ENCODE results near the gene ATP8A1.

The ATP8A1 gene

DNA sequence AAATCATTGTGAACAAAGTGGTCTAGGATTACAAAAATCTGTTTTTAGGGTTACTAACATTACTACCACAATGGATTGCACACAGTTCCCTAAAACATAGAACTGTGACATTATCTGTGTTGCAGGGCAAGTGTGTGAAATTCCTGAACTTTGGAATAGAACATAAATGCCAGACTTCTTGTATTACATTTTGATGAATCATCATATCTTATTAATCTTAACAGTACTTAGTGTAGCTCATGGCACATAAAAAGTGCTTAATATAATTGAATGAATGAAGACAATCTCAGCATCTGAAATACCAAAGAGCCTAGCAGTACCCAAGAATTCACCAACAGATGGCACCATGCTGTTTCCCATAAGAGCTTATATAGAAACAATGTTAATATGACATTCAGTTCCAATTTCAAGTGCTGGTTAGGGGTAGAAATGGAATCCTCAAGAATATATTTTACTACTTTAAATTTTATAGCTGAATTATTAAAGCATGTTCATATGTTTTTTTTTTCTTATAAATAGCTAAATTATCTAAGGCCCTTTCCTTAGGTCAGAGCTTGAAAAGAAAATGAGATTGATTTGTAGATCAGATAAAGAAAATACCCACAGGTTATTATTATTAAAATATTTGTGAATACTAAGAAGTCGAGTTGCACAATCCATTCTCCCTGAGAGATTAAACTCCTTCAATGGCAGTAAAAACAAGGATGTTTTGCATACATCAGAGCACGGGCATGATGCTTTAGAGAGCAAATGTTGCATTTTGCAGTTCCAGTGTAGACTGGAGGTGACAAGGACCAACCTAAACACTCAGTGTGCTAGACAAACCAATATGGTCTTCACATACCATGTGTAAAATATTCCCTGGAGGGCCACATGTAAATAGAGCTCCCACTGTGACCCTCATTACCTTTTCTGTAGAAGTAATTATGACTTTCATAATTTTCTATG lies 285.3 kb downstream of the ATP8A1 start:
- Mint-ChIP-seq H3K27me3 (peaks cover 16% of the 10 kb centered on the region), H3K27ac (no peak overlapping the region)

DNA sequence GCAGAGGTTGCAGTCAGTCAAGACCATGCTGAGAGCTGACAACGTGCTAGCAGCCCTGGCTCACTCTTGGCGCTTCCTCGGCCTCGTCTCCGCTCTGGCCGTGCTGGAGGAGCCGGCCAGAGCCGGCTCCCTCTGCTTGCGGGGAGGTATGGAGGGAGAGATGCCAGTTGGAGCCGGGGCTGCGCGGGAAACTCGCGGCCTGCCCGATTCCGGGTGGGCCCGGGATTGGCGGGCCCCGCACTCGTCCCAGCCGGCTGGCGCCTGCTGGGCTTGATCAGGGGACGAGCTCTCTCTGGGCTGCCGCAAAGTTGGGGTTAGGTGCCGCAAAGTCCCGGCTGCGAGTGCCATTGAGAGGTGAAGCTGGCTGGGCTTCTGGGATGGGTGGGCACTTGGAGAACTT lies 287.4 kb downstream of the ATP8A1 start:
- Mint-ChIP-seq H3K27me3 (peaks cover 4% of the 10 kb centered on the region), H3K9me3 (no peaks in the 10 kb centered on the region)

More for the DNA sequence above, 285.3 kb downstream of the ATP8A1 start:
- Mint-ChIP-seq H3K9me3 (peaks cover 5% of the 10 kb centered on the region), H3K4me1 (ENCODE audit: low read depth) (no peaks in the 10 kb centered on the region), H3K36me3 (ENCODE audit: low read depth) (no peaks in the 10 kb centered on the region), H3K4me3 (no peak overlapping the region)

DNA sequence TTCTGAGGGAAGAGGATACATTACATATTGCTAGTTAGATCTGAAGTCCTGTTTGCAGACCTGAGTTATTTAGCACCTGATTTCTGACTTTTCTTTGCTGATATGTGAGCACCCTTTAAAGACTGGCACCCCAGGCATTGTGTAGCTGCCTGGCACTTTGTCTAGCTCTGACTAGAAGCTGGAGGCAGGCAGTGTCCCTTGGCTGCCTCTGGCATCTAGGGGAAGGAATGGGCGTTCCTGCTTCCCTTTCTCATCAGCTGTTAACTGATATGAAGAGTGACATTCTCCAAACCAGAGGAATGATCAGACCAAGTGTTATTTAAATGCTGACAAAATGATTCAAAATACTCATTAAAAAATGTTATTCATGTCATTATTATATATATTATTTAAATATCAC lies 289.9 kb downstream of the ATP8A1 start:
- Mint-ChIP-seq H3K9me3 (peaks cover 5% of the 10 kb centered on the region), H3K27me3 (peaks cover 5% of the 10 kb centered on the region), H3K36me3 (ENCODE audit: low read depth) (no peaks in the 10 kb centered on the region), H3K4me1 (ENCODE audit: low read depth) (no peaks in the 10 kb centered on the region), H3K27ac (no peak overlapping the region), H3K4me3 (no peak overlapping the region)

More for the DNA sequence above, 287.4 kb downstream of the ATP8A1 start:
- no peak overlapping the region for H3K27ac Mint-ChIP-seq
- H3K4me3 Mint-ChIP-seq = no peak overlapping the region
- H3K36me3 Mint-ChIP-seq (ENCODE audit: low read depth) = no peaks in the 10 kb centered on the region
- H3K4me1 Mint-ChIP-seq (ENCODE audit: low read depth) = no peaks in the 10 kb centered on the region

DNA sequence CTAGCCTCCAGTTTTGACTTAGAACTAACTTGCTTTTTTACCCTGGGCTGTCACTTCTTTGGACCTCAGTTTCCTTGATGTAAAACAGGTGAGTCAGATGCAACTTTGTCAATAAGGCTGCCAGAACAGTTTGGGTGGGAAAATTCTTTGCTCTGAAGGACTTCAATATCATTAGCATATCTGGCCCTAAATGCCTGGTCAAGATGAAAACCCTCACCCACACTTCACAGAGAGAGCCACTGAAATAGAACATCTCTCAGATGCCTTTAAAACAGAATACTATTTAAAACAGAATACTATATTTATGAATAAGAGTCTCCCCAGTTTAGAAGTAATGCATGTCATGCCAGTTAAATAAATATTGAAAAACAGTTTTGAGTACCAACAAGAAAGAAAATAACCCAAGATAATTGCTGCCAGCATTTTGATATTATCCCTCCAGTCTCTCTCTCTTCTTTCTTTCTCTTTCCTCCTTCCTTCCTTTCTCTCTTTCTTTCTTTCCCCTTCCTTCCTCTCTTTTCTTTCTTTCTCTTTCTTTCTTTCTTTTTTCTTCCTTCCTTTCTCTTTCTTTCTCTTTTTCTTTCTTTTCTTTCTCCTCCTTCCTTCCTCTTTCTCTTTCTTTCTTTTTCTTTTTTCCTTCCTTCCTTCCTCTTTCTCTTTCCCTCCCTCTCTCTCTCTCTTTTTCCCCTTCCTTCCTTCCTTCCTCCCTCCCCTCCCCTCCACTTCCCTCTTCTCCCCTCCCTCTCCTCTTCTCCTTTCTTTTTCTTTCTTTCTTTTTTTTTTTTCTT lies 292.4 kb downstream of the ATP8A1 start:
- peaks cover 13% of the 10 kb centered on the region for H3K27me3 Mint-ChIP-seq

DNA sequence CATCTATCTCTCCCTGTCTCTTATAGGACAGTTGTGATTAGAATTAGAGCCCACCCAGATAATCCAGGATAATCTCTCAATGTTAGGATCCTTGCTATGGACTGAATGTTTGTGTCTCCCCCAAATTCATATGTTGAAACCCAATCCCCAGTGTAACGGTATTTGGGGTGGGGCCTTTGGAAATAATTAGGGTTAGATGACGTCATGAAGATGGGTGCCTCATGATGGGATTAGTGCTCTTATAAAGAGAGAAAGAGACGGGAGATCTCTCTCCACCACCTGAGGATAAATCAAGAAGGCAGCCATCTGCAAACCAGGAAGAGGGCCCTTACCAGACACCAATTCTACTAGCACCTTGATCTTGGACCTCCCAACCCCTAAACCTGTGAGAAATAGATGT lies 293.3 kb downstream of the ATP8A1 start:
- peaks cover 5% of the 10 kb centered on the region for H3K9me3 Mint-ChIP-seq
- no peaks in the 10 kb centered on the region for H3K36me3 Mint-ChIP-seq (ENCODE audit: low read depth)
- H3K27me3 Mint-ChIP-seq = peaks cover 17% of the 10 kb centered on the region
- H3K27ac Mint-ChIP-seq = no peak overlapping the region
- no peaks in the 10 kb centered on the region for H3K4me1 Mint-ChIP-seq (ENCODE audit: low read depth)
- H3K4me3 Mint-ChIP-seq = no peak overlapping the region

More for the DNA sequence above, 292.4 kb downstream of the ATP8A1 start:
- Mint-ChIP-seq H3K4me1 (ENCODE audit: low read depth) (no peaks in the 10 kb centered on the region), H3K36me3 (ENCODE audit: low read depth) (no peaks in the 10 kb centered on the region), H3K4me3 (no peak overlapping the region), H3K27ac (no peak overlapping the region), H3K9me3 (peaks cover 5% of the 10 kb centered on the region)

DNA sequence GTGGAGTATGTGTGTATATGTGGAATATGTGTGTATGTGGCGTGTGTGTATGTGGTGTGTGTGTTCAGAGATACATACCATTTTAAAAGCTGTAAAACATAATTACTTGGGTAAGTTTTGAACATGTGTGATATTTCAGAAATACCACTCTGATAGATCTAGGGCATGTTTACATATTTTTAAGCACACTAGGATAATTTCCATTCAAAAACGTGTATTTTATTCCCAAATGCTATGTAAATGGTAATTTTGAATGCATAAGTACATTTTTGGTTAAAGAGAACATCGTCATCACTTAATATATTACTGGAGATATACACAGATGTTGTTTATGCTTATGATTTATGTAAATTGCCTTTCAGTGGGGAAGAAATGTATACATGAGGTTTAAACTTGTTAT lies 294.3 kb downstream of the ATP8A1 start:
- Mint-ChIP-seq H3K4me1 (ENCODE audit: low read depth) (no peaks in the 10 kb centered on the region), H3K27ac (no peak overlapping the region), H3K4me3 (no peak overlapping the region), H3K27me3 (peaks cover 27% of the 10 kb centered on the region), H3K9me3 (peaks cover 5% of the 10 kb centered on the region), H3K36me3 (ENCODE audit: low read depth) (no peaks in the 10 kb centered on the region)

DNA sequence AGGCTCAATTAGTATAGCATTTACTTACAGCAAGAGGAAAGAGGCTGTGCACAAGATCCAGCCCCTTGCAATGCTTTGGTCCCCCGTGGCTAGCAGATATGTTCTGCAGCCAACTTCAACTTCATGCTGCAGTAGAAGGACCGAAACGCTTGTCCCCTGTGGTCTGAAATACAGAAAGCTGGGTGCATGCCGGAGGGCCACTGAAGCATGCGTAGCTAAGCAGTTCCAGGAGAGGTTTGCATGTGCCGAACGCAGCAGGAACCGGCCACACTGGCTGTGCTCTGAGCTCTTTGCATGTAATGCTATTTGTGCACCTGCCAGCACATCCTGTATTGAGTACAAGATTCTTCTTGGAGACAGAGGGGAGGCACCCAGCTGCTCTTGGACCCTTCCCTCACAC lies 295.4 kb downstream of the ATP8A1 start:
- H3K27ac Mint-ChIP-seq = no peak overlapping the region
- peaks cover 31% of the 10 kb centered on the region for H3K27me3 Mint-ChIP-seq
- no peaks in the 10 kb centered on the region for H3K36me3 Mint-ChIP-seq (ENCODE audit: low read depth)
- H3K9me3 Mint-ChIP-seq = peaks cover 5% of the 10 kb centered on the region
- no peaks in the 10 kb centered on the region for H3K4me1 Mint-ChIP-seq (ENCODE audit: low read depth)
- no peak overlapping the region for H3K4me3 Mint-ChIP-seq

DNA sequence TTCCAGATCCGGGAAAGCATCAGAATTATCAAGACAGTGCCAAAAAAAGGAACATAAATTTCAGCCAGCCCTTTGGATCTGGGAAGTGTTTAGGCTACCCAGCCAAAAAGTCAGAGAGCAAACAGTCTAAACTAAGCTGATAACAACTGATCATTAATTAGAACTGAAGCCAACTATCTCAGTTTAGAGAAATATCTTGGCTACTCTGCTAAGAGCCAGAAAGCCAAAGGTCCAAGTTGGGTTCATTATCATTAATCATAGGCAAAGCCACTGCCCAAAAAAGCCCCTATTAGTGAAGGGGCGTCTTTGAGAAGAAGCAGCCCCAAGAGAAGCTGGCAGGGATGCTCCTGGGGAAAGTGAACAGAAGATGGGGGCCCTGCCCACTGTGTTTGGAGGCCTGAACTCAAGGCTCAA lies 296.6 kb downstream of the ATP8A1 start:
- H3K36me3 Mint-ChIP-seq (ENCODE audit: low read depth) = no peaks in the 10 kb centered on the region
- peaks cover 43% of the 10 kb centered on the region for H3K27me3 Mint-ChIP-seq
- no peaks in the 10 kb centered on the region for H3K4me1 Mint-ChIP-seq (ENCODE audit: low read depth)
- no peak overlapping the region for H3K4me3 Mint-ChIP-seq
- H3K27ac Mint-ChIP-seq = no peak overlapping the region
- peaks cover 5% of the 10 kb centered on the region for H3K9me3 Mint-ChIP-seq

DNA sequence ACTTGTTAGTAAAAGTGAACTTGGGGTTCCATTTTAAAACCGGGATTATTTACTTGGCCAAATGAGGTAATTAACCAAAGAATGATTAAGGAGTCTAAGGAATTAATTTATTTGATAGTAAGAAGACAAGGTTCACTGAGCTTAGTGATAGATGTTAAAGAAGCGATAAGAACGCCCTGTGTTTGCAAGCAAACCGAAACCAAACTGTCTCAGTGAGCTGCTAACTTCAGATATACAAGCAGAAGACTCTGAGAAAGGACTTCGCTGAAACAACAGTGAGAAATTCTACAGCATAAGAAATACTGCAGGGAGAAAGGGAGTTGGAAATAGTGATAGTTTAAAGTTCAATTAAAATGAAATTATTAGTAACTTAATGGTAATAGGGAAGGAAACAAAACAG lies 297.2 kb downstream of the ATP8A1 start:
- Mint-ChIP-seq H3K27ac (no peak overlapping the region), H3K27me3 (peaks cover 48% of the 10 kb centered on the region), H3K9me3 (peaks cover 5% of the 10 kb centered on the region), H3K4me1 (ENCODE audit: low read depth) (no peaks in the 10 kb centered on the region), H3K36me3 (ENCODE audit: low read depth) (no peaks in the 10 kb centered on the region), H3K4me3 (no peak overlapping the region)

Data from stimulated activated naive CD8-positive, alpha-beta T cell treated with anti-CD3 and anti-CD28 coated beads, Interleukin-15, Interleukin-2, amounts not matched to agents 100 ng/mL and 50 ng/mL, for 24 hours (primary cell).